Hematopoietic multipotent progenitor cell treated with erythropoietin and hydrocortisone succinate and interleukin-3 and kit ligand, for 8 days (in vitro differentiated cells): ENCODE measurements around the gene HCK.
"Not testable (repeated sequence)": the region's sequence is repeated elsewhere in the genome, so short reads cannot be mapped to it uniquely, and the experiment has no call there.

Source experiments
- DNase-seq: peaks from one replicate; pipeline ENCODE4 v3.0.0-alpha.2; 2015

HCK gene

DNA sequence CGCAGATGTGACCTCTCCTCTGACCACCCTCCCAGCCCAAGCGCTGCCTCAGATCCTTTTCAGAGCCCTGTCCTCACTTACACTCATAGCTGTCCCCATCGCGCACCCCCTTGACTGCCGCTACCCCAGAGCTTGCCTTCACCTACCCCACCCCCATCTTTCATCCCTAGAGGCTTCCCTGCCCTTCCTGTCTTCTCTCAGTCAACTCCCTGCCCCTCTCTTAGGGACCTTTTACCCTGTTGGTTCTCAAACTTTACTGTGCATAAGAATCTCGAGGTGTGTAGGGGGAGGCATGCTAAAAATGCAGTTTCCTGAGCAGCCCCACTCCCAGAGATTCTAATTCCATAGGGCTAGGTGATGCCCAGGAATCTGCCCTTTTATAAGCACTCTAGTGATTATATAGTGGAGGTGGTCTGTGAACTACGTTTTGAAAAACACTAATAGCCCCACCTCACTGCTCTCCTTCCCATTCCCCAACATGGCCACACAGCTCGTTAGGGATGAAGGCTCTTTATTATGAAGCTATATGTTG lies 58.2 kb downstream of the HCK start:
- DNase-seq, result no peak

DNA sequence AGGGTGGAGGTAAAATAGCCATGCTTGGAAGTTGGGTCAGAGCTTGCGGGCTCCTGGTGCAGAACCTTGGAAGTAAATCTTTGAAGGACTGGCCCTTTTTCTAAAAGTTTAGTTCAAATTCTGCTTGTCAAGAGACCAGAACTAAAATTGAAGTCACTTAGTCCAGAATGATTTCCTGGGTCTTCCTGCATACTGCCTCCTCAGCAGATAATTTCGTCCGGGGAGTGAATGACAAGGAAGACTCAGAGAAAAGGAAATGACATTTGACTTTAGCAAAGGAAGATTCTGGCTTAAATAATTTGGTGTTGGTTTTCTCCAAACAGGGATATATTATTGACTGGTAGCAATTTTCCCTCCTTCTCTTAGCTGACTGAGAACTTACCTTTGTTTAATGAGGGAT lies 58.7 kb downstream of the HCK start:
- DNase-seq, result no peak

DNA sequence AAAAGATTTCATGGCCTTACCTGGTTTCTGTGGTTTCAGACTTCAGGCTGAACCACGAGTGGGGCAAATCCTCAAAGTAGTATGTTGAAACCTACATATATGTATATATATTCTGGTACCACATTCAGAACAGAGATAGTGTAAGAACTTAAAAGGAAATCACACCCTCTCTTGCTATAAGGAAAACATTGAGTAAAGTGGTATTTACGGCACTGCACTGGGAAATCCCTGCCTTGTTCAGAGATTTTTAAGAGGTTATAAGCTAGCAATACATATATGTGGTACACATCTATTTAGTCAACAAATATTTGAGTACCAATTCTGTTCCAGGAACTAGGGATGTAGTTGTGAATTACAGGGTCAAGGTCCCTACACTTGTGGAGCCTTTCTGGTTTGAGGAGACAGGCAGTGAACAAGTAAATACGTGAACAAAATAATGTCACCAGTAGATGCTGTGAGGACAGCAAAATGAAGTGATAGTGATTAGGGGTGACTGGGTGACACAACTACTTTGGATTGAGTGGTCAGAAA lies 59.2 kb downstream of the HCK start:
- no peak for DNase-seq

DNA sequence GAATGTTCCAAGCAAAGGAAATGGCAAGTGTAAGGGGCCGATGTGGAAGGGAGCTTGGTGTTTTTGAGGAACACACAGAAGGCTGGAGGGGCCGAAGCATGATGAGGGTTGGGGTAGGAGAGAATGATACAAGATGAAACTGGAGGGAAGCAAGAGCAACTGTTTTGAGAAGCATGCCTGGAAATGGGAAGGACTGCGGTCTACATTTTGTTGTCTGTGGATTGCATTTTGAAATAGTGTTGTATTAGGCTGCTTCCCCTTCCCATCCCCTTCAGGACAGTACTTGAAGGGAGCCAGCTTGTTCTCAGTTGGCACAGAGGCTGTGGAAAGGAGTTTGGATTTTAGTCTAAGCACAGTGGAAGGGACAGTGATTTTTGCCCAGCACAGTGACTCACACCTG lies 59.7 kb downstream of the HCK start:
- no peak for DNase-seq

DNA sequence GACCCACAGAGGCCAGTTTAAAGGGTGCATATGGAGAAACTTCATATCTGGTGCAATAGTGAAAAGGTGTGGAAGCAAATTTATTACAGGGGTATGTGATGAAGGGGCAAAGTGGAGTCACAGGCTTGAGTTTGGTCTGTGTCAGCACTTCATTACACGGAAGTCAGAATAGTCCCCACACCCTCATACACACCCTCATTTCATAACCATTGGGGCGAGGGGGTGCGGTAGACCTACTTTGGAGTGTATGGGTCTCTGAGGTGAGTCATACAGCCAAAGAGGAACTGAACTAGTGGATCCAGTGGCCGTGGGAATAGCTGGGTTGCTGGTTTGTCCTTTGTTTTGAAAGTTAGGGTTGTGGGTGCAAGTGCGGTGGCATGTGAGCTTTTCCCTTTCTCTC lies 60.8 kb downstream of the HCK start:
- peak; percentile 25 for DNase-seq

DNA sequence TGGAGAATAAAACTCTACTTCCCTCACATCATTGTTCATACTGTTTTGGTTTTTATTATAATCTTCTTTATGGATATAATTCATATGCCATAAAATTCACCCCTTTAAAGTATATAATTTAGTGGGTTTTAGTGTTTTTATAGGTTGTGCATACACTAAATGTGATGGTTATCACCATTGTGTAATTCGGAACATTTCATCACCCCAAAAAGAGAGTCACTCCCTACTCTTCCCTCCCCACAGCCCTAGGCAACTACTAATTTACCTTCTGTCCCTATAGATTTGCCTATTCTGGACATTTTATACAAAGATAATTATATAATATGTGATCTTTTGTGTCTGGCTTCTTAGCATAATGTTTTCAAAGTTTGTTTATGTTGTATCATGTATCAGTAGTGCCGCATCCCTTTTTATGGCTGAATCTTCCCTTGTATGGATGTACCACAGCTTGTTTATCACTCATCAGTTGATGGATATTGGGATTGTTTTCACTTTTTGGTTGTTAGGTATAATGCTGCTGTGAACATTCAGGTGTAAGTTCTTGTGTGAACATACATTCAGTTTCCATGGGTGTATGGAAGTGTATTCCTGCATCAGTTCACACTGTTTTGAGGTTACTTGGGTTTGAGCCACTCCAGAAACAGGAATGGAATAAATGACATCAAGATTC lies 61.7 kb downstream of the HCK start:
- DNase-seq, result no peak

DNA sequence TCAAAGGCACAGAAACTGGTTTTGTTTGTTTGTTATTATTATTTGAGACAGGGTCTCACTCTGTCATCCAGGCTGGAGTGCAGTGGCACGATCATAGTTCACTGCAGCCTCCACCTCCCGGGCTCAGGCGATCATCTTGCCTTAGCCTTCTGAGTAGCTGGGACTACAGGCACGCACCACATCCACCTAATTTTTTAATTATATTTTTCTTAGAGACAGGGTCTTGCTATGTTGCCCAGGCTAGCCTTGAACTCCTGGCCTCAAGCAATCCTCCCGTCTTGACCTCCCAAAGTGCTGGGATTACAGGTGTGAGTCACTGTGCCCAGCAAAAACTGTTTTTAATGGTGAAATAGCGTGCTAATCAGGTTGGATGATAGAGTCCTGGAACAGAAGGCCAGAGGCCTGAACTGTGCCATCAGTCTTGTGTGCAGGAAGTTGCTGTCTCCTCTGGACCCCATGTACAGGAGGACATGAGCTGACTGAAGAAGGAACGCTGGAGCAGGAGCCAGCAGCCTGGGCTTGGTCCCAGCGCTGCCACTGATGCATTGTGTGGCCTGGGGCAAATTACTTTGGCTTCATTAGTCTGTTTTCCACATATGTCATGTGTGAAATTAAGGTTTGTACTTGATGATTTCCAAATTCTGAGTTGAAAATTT lies 62.4 kb downstream of the HCK start:
- DNase-seq, result no peak

DNA sequence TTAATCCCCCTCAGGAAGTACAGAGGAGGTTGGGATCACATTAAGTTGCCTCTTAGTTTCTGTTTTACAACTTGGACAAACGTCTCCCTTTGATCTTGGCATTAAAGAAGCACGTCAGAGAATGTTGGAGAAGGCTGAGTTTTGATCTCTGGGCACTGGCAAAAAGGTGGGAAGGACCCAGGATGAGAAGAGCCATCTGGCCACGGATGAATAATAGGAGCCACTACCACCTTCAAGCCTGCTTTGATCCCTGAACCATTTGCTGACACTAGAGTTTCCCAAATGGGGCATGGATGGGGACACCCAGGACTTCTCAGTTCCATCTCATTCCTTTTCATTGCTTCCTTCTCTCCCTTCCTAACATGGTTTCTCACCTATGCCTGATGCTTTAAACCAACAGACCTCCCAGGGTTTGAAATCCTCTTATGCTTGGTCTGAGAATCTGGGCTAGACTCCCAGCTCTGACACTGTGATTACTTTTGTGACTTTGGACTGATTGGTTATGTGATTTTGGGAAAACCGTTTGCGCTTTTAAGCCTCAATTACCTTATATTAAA lies 63.2 kb downstream of the HCK start:
- no peak for DNase-seq

DNA sequence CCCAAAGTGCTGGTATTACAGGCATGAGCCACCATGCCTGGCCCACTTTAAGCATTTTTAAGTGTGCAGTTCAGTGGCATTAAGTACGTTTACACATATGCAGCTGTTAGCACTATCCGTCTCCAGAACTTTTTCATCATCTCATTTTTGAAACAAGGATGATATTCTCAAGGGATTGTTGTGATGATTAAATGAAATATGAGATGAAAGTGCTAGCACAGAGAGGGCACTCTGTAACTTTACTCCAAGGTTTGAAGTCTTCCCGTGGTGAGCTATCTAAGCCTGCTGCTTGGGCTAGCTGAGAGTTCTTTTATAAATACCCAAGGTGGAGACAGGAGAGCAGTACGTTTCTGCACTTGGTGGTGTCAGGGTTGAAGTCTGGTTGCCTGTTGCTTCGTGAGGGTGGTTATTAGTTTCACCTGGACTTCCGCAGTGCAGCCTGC lies 64.1 kb downstream of the HCK start:
- DNase-seq, result no peak

DNA sequence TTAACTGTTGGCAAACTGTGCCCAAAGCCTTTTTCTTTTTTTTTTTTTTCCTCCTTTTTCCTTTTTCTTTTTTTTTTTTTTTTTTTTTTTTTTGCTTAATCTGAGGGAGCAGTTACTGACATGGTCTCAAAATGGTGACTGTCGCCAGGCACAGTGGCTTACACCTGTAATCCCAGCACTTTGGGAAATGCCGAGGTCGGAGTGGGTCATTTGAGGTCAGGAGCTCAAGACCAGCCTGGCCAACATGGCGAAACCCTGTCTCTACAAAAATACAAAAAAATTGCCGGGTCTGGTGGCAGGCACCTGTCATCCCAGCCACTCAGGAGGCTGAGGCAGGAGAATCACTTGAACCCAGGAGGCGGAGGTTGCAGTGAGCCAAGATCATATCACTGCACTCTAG lies 64.8 kb downstream of the HCK start:
- not testable (repeated sequence) for DNase-seq

DNA sequence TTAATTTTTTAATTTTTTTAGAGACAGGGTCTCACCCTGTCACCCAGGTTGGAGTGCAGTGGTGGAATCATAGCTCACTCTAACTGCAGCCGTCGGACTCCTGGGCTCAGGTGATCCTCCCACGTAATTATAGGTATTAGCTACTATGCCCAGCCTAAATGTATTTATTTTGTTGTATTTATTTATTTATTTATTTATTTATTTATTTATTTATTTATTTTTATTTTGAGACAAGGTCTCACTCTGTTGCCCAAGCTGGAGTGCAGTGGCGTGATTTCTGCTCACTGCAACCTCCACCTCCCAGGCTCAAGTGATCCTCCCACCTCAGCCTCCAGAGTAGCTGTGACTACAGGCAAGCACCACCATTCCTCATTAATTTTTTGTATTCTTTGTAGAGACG lies 66.4 kb downstream of the HCK start:
- DNase-seq, result not testable (repeated sequence)

DNA sequence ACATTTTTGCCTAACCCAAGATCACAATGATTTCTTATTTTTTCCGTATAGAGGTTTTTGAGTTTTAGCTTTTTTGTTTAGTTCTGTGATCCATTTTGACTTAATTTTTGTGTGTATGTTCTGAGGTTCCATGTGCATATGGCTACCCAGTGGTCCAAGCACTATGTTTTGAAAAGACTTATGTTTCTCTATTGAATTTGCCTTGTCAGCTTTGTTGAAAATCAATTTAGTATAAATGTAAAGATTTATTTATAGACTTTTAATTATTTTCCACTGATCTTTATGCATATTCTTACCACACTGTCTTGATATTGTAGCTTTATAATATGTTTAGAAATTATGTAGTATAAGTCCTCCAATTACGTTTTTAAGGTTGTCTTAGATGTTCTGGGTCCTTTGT lies 67.7 kb downstream of the HCK start:
- no peak for DNase-seq

DNA sequence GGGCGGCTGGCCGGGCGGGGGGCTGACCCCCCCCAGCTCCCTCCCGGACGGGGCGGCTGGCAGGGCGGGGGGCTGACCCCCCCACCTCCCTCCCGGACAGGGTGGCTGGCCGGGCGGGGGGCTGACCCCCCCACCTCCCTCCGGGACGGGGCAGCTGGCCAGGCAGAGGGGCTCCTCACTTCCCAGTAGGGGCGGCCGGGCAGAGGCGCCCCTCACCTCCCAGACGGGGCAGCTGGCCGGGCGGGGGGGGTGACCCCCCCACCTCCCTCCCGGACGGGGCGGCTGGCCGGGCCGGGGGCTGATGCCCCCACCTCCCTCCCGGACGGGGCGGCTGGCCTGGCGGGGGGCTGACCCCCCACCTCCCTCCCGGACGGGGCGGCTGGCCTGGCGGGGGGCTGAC lies 69.9 kb downstream of the HCK start:
- DNase-seq, result not testable (repeated sequence)

DNA sequence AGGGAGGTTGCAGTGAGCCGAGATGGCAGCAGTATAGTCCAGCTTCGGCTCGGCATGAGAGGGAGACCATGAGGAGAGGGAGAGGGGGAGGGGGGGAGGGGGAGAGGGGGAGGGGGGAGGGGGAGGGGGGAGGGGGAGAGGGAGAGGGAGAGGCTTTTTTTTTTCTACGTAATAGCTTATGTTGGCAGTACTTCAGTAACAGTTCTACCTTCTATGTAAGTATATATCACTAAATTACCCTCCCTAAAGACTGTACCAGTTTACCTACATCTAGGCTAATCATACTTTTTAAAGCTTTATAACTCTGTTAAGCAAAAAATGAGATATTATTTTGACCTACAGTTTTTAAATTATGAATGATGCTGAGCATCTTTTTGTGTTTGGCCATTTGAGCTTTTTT lies 71.0 kb downstream of the HCK start:
- no peak for DNase-seq

DNA sequence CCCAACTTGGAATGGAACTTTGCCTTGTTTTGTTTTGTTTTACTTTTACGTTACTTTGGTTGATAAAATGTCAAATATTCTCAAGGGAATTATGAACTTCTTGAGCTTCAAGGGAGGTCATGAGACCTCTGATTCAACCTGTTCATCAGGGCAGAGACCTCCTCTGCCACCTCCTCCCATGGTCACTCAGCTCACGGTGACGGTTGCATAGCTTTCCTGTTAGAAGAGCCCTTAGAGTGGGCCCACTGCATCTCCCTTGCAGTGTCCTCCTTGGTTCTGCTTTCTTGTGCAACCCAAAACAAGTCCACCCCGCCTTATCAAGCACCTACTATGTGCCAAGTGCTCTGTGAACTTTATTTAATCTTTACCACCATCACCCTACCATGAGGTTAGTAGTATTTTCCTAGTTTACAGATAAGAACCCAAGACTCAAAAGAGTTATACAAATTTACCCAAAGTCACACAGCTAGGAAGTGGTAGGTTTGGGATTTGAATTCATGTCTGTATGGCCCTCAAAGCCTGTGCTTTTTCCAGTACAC lies 72.9 kb downstream of the HCK start:
- DNase-seq, result no peak

DNA sequence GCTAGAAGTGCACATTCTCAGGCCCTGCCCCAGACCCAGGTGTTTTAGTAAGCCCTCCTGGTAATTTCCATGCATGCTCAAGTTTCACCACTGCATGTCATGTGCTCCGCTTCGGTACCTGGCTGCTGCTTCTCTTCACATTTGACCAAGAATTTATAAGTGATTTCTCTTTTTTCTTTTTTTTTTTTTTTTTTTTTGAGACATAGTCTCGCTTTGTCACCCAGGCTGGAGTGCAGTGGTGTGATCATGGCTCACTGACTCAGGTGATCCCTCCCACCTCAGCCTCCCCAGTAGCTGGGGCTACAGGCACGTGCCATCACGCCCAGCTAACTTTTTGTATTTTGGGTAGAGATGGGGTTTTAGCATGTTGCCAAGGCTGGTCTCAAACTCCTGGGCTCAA lies 73.5 kb downstream of the HCK start:
- DNase-seq, result no peak

DNA sequence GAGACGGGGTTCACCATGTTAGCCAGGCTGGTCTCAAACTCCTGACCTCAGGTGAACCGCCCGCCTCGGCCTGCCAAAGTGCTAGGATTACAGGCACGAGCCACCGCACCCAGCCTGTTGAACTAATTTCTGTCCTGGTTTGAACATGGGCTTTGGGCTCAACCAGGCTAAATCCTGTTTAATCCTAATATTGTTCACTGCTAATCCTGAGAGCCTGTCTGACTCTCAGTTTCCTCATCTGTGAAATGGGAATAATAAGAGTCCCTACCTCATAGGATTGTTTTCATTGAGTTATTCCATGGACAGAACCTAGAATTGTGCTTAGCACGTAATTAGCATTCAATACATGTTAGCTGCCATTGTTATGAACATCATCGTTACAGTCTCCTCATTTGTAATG lies 74.9 kb downstream of the HCK start:
- no peak for DNase-seq

DNA sequence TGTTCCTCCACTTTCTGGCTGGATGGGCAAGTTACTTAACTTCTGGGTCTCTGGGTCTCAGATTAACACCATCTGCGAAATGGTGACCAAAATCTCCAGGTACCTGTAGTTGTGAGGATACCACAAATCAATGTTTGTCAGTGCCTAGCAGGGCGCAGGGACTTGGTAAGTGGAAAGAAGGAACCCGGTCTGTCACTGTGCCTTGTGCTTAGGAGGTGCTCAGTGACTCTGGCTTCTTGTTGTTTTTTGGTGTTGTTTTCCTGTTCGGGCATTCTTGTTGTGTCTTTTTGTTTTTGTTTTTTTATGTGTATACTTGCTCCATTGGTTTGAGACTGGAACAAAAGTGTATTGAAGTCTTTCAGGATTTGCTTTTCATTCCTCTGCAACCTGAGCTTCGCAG lies 75.3 kb downstream of the HCK start:
- no peak for DNase-seq

DNA sequence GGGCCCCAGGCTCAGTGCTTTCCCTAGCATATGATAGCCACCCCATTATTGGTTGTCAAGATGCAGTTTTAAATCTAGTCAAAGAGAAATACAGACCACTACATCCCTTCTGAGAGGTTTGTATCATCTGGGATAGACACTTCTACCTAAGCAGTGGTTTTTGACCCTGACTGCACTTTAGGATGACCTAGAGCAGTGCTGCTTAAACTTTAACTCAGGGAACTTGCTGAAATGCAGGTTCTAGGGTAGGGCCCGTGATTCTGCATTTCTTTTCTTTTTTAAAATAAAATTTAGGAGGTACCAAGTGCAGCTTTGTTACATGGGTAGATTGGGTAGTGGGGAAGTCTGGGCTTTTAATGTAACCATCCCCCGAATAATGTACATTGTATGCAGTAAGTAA lies 76.1 kb downstream of the HCK start:
- no peak for DNase-seq

DNA sequence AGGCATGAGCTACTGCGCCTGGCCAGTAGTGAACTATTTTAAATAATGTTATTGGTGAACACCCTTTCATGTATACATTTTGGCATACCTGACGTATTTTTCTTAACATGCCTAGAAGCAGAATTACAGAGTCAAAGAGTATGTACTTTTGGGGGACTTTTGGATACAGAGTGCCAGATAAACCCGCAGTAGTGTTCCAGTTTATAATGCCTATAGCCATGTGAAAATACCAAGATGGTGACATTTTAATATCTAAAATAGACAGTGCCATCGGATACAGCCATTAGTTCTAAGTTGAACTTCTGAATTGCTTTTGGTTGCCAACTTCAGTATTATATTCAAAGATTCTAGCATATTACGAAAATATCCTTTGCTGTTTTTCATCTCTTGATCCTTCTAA lies 77.8 kb downstream of the HCK start:
- no peak for DNase-seq

DNA sequence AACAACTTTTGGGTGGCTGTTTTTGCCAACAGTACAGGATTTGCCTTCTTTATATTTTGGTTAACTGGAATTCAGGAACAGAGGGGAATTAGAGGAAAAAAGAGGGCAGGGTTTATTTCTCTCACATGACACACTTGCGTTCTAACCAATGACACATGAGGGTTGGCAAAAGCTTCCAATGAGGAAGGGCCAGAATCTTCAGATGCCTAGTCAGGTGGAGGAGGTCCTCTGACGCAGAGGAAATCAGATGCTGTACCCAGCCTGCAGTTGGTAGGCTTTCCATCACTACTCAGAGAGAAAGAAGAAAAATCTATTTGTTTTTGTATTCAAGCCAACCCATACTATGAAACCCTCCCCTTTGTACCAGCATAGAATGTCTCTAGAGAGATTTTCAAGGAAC lies 78.3 kb downstream of the HCK start:
- DNase-seq, result no peak

DNA sequence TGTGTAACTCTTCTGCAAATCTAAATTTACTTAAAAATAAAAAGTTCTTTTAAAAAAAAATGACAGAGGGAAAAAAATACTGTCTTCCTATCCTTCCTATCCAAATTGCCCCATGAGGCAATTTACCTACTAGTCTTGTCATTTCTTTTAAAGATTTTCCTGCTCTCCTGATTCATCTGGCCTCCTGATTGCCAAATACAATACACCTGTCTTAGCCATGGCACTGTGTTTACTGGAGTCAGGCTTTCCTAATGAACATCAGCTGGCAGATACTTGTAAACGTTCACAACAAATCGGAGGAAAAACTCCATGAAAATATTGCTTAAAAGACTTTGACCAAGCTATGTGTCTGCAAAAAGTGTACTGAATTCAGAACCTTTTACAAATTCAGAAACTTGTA lies 78.9 kb downstream of the HCK start:
- no peak for DNase-seq

DNA sequence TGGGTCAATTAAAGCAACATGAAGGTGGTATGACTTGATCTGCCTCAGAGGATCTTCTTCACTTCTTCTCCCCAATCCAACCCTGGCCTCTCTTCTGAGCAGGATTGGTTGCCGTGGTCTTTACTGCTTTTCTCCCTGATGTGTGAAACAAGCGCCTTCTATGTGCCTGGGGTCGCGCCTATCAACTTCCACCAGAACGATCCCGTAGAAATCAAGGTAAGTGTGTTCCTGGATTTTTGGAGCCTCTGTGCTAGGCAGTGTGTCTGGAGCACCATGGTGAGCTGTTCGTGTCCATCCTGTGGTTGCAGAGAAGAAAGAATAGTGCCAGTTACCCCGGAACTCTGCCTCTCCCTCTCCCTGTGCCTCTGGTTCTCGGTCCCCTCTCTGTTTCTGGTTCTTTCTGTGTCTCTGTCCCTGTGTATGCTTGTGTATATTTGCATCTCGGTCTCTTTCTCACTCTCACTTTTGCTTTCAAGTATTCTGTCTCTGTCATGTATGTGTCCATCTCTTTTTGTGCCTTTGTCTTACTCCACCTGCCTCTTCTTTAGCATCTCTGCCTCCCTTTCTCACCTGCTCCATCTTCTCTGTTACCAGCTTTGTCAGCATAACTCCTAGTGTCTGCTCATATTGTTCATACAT lies 81.0 kb downstream of the HCK start:
- DNase-seq, result no peak
